ENCODE measurements around the gene HBB. TPM values are rescaled to one million over a fixed set of nuclear protein-coding genes. Genes with fewer than 3 reads are reported as not detected.
"Not testable (repeated sequence)": the region's sequence is repeated elsewhere in the genome, so short reads cannot be mapped to it uniquely, and the experiment has no call there.

Gene HBB
- total and polyA plus RNA-seq, 4 donors: 5.7 to 3,950 (median 50.2) TPM

DNA sequence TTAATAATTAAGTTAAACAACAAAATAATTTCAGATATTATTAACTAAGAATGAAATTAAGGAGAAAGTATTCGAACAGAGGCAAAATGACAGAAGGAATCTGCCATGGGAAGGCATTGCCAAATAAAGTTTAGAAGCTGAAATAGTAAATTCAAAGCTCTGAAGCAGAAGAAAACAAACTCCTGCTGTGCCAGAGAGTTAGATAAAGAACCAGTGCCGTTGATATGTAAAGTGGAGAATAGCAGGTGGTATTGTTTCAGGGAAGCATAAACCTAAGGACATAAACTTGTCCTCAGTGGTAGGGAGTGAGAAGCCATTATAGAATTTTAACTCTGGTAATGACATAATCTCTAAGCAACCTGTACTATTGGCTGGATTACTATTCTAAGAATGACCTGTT lies 30.4 kb upstream of the HBB start:
- no peaks in the 10 kb centered on the region for H3K4me1 ChIP-seq (ENCODE audit: control insufficient read depth in 4 of 4, insufficient read depth in 4 of 4, low read length in 3 of 4)
- H3K27me3 ChIP-seq (ENCODE audit: control insufficient read depth in 4 of 4, insufficient read depth in 4 of 4, low read length in 3 of 4): peaks cover 0 to 4% (median 0%) of the 10 kb centered on the region in 4 donors
- H3K36me3 ChIP-seq (ENCODE audit: control insufficient read depth in 4 of 4, insufficient read depth in 3 of 4, low read depth in 1 of 4, low read length in 3 of 4): no peaks in the 10 kb centered on the region
- no peak for DNase-seq (ENCODE audit: low spot score)
- H3K9me3 ChIP-seq (ENCODE audit: control insufficient read depth in 4 of 4, low read length in 3 of 4): no peaks in the 10 kb centered on the region
- 20% methylated on average over 2 of the region's 2 CpGs for WGBS
- no peak for TF ChIP-seq NR2F2 (IDR thresholded peaks at IDR 0.05)
- no peak for TF ChIP-seq HNF4G (IDR thresholded peaks at IDR 0.05)
- no peak for TF ChIP-seq YY1 (IDR thresholded peaks at IDR 0.05)
- no peak overlapping the region for H3K4me3 ChIP-seq (ENCODE audit: low read depth in 1 of 3, low read length in 3 of 3)
- H3K27ac ChIP-seq (ENCODE audit: low read depth in 1 of 2, low read length in 2 of 2): no peak overlapping the region
- no peak overlapping the region for H3K9ac ChIP-seq (ENCODE audit: low read depth in 1 of 2, low read length in 2 of 2)

DNA sequence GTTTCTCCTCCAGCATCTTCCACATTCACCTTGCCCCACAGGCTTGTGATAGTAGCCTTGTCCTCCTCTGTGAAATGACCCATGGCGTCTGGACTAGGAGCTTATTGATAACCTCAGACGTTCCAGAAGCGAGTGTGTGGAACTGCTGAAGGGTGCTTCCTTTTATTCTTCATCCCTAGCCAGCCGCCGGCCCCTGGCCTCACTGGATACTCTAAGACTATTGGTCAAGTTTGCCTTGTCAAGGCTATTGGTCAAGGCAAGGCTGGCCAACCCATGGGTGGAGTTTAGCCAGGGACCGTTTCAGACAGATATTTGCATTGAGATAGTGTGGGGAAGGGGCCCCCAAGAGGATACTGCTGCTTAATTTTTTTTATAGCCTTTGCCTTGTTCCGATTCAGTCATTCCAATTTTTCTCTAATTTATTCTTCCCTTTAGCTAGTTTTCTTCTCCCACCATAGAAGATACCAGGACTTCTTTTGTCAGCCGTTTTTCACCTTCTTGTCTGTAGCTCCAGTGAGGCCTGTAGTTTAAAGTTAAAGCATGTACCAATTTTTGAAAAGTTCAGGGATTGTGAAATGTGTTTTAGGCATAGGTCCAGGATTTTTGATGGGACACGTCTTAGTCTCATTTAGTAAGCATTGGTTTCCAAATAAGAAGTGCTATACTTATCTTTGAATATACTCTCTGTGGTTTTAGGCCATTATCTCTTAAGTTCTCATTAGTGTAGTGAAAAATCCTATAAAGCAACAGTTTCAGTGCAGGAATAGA lies 28.0 kb upstream of the HBB start, which contains the start of gene HBG2:
HBG2 (minus strand) TSS at position 136 of the 768 bp plus-strand sequence; CDS start at position 83, 53 bp downstream.
- not testable (repeated sequence) for H3K36me3 ChIP-seq (ENCODE audit: control insufficient read depth in 4 of 4, insufficient read depth in 3 of 4, low read depth in 1 of 4, low read length in 3 of 4); H3K4me3 ChIP-seq (ENCODE audit: low read depth in 1 of 3, low read length in 3 of 3); H3K4me1 ChIP-seq (ENCODE audit: control insufficient read depth in 4 of 4, insufficient read depth in 4 of 4, low read length in 3 of 4); H3K9ac ChIP-seq (ENCODE audit: low read depth in 1 of 2, low read length in 2 of 2); H3K27ac ChIP-seq (ENCODE audit: low read depth in 1 of 2, low read length in 2 of 2); H3K9me3 ChIP-seq (ENCODE audit: control insufficient read depth in 4 of 4, low read length in 3 of 4)
- H3K27me3 ChIP-seq (ENCODE audit: control insufficient read depth in 4 of 4, insufficient read depth in 4 of 4, low read length in 3 of 4): peaks cover 0 to 15% (median 0%) of the 10 kb centered on the region in 4 donors
- 56% methylated on average over 4 of the region's 9 CpGs for WGBS
- peak; percentile 37 for DNase-seq (ENCODE audit: low spot score)

DNA sequence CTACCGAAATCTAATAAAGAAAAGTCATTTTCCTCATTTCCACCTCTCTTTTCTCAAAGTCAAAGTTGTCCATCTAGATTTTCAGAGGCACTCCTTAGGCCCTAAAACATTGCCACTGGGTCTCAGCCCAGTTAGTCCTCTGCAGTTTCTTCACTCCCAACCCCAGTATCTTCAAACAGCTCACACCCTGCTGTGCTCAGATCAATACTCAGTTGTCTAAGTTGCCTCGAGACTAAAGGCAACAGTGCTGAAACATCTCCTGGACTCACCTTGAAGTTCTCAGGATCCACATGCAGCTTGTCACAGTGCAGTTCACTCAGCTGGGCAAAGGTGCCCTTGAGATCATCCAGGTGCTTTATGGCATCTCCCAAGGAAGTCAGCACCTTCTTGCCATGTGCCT lies 27.2 kb upstream of the HBB start:
- not testable (repeated sequence) for H3K4me3 ChIP-seq (ENCODE audit: low read depth in 1 of 3, low read length in 3 of 3); H3K36me3 ChIP-seq (ENCODE audit: control insufficient read depth in 4 of 4, insufficient read depth in 3 of 4, low read depth in 1 of 4, low read length in 3 of 4); DNase-seq (ENCODE audit: low spot score); H3K4me1 ChIP-seq (ENCODE audit: control insufficient read depth in 4 of 4, insufficient read depth in 4 of 4, low read length in 3 of 4); H3K27ac ChIP-seq (ENCODE audit: low read depth in 1 of 2, low read length in 2 of 2); H3K9ac ChIP-seq (ENCODE audit: low read depth in 1 of 2, low read length in 2 of 2); H3K9me3 ChIP-seq (ENCODE audit: control insufficient read depth in 4 of 4, low read length in 3 of 4)
- WGBS: 63% methylated on average over 2 of the region's 2 CpGs
- H3K27me3 ChIP-seq (ENCODE audit: control insufficient read depth in 4 of 4, insufficient read depth in 4 of 4, low read length in 3 of 4): peaks cover 0 to 15% (median 0%) of the 10 kb centered on the region in 4 donors

DNA sequence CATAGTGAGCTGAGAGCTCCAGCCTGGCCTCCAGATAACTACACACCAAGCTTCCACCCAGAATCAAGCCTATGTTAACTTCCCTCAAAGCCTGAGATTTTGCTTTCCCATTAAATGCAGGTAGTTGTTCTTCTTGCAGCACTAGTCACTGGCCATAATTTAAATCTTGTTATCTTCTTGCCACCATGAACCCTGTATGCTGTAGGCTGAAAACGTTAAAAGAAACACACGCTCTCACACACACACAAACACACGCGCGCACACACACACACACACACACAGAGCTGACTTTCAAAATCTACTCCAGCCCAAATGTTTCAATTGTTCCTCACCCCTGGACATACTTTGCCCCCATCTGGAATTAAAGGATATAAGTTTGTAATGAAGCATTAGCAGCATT lies 26.6 kb upstream of the HBB start:
- DNase-seq (ENCODE audit: low spot score); H3K9me3 ChIP-seq (ENCODE audit: control insufficient read depth in 4 of 4, low read length in 3 of 4); H3K4me1 ChIP-seq (ENCODE audit: control insufficient read depth in 4 of 4, insufficient read depth in 4 of 4, low read length in 3 of 4); H3K36me3 ChIP-seq (ENCODE audit: control insufficient read depth in 4 of 4, insufficient read depth in 3 of 4, low read depth in 1 of 4, low read length in 3 of 4); H3K27ac ChIP-seq (ENCODE audit: low read depth in 1 of 2, low read length in 2 of 2); H3K4me3 ChIP-seq (ENCODE audit: low read depth in 1 of 3, low read length in 3 of 3); H3K9ac ChIP-seq (ENCODE audit: low read depth in 1 of 2, low read length in 2 of 2): not testable (repeated sequence)
- peaks cover 0 to 15% (median 0%) of the 10 kb centered on the region in 4 donors for H3K27me3 ChIP-seq (ENCODE audit: control insufficient read depth in 4 of 4, insufficient read depth in 4 of 4, low read length in 3 of 4)
- 70% methylated on average over 5 of the region's 5 CpGs for WGBS

DNA sequence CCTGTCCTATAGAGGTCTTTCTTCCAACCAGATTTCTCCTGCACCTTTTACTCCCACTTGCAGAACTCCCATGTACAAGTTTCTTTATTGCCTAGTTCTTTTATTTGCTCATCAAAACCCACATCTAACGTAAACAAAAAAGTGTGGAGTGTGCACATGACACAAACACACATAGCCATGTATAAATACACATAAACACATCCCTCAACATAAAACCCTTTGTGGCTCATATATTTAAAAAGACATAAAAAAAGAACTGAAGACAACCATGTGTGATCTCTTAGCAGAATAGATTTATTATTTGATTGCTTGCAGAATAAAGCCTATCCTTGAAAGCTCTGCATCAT lies 26.0 kb upstream of the HBB start:
- Histone ChIP-seq H3K9me3 (ENCODE audit: control insufficient read depth in 4 of 4, low read length in 3 of 4) (no peaks in the 10 kb centered on the region), H3K27ac (ENCODE audit: low read depth in 1 of 2, low read length in 2 of 2) (no peak overlapping the region), H3K4me1 (ENCODE audit: control insufficient read depth in 4 of 4, insufficient read depth in 4 of 4, low read length in 3 of 4) (no peaks in the 10 kb centered on the region), H3K9ac (ENCODE audit: low read depth in 1 of 2, low read length in 2 of 2) (no peak overlapping the region), H3K4me3 (ENCODE audit: low read depth in 1 of 3, low read length in 3 of 3) (no peak overlapping the region), H3K27me3 (ENCODE audit: control insufficient read depth in 4 of 4, insufficient read depth in 4 of 4, low read length in 3 of 4) (peaks cover 0 to 15% (median 0%) of the 10 kb centered on the region in 4 donors), H3K36me3 (ENCODE audit: control insufficient read depth in 4 of 4, insufficient read depth in 3 of 4, low read depth in 1 of 4, low read length in 3 of 4) (no peaks in the 10 kb centered on the region)
- no peak for DNase-seq (ENCODE audit: low spot score)
- 56% methylated on average over 1 of the region's 1 CpG for WGBS
- TF ChIP-seq, protein P1, sequence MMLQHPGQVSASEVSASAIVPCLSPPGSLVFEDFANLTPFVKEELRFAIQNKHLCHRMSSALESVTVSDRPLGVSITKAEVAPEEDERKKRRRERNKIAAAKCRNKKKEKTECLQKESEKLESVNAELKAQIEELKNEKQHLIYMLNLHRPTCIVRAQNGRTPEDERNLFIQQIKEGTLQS (IDR thresholded peaks at IDR 0.05): no peak
- TF ChIP-seq, protein P2, sequence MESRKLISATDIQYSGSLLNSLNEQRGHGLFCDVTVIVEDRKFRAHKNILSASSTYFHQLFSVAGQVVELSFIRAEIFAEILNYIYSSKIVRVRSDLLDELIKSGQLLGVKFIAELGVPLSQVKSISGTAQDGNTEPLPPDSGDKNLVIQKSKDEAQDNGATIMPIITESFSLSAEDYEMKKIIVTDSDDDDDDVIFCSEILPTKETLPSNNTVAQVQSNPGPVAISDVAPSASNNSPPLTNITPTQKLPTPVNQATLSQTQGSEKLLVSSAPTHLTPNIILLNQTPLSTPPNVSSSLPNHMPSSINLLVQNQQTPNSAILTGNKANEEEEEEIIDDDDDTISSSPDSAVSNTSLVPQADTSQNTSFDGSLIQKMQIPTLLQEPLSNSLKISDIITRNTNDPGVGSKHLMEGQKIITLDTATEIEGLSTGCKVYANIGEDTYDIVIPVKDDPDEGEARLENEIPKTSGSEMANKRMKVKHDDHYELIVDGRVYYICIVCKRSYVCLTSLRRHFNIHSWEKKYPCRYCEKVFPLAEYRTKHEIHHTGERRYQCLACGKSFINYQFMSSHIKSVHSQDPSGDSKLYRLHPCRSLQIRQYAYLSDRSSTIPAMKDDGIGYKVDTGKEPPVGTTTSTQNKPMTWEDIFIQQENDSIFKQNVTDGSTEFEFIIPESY (IDR thresholded peaks at IDR 0.05): no peak
- no peak for TF ChIP-seq YY1 (IDR thresholded peaks at IDR 0.05)
- TF ChIP-seq SP1 (IDR thresholded peaks at IDR 0.05): no peak
- TF ChIP-seq HNF4A (conservative IDR thresholded peaks at IDR 0.05): no peak
- TF ChIP-seq TAF1 (conservative IDR thresholded peaks at IDR 0.05): no peak
- TF ChIP-seq RAD21 (IDR thresholded peaks at IDR 0.05): no peak
- no peak for TF ChIP-seq FOXA2 (IDR thresholded peaks at IDR 0.05)
- no peak for TF ChIP-seq JUND (IDR thresholded peaks at IDR 0.05)
- TF ChIP-seq, protein P3, sequence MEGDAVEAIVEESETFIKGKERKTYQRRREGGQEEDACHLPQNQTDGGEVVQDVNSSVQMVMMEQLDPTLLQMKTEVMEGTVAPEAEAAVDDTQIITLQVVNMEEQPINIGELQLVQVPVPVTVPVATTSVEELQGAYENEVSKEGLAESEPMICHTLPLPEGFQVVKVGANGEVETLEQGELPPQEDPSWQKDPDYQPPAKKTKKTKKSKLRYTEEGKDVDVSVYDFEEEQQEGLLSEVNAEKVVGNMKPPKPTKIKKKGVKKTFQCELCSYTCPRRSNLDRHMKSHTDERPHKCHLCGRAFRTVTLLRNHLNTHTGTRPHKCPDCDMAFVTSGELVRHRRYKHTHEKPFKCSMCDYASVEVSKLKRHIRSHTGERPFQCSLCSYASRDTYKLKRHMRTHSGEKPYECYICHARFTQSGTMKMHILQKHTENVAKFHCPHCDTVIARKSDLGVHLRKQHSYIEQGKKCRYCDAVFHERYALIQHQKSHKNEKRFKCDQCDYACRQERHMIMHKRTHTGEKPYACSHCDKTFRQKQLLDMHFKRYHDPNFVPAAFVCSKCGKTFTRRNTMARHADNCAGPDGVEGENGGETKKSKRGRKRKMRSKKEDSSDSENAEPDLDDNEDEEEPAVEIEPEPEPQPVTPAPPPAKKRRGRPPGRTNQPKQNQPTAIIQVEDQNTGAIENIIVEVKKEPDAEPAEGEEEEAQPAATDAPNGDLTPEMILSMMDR (IDR thresholded peaks at IDR 0.05; ENCODE audit: low read depth, low read length, missing input control): no peak
- no peak for TF ChIP-seq HNF4G (IDR thresholded peaks at IDR 0.05)
- no peak for TF ChIP-seq GABPA (IDR thresholded peaks at IDR 0.05 in 1 of 2, conservative IDR thresholded peaks at IDR 0.05 in 1 of 2)
- TF ChIP-seq FOXA1 (IDR thresholded peaks at IDR 0.05): no peak
- no peak for TF ChIP-seq NR2F2 (IDR thresholded peaks at IDR 0.05)
- no peak for TF ChIP-seq RXRA (IDR thresholded peaks at IDR 0.05)

Data from liver (tissue), 9 donors.